Mesothelial cell of epicardium (in vitro differentiated cells): ENCODE measurements around the gene CPED1. TPM values are rescaled to one million over a fixed set of nuclear protein-coding genes. Genes with fewer than 3 reads are reported as not detected.
A peak's percentile ranks its signal among the peaks of the same experiment; 100 is the strongest.

ENCODE experiments used
- DNase-seq, 2 experiments: peaks; one replicate each; pipeline ENCODE4 v3.0.0; 2021; ENCODE audit warnings: low spot score in 2 of 2; ENCODE audit not compliant: unreplicated experiment in 2 of 2
- H3K27ac Mint-ChIP-seq: 2 replicates; pipeline ENCODE4 v1.8.0; 2021; ENCODE audit warnings: mixed read lengths
- H3K27me3 Mint-ChIP-seq: 2 replicates; pipeline ENCODE4 v1.8.0; 2021; ENCODE audit warnings: low read depth, mixed read lengths
- H3K36me3 Mint-ChIP-seq: 2 replicates; pipeline ENCODE4 v1.8.0; 2021; ENCODE audit warnings: mixed read lengths
- H3K4me1 Mint-ChIP-seq: 2 replicates; pipeline ENCODE4 v1.8.0; 2021; ENCODE audit warnings: mixed read lengths
- H3K4me3 Mint-ChIP-seq: 2 replicates; pipeline ENCODE4 v1.8.0; 2021; ENCODE audit warnings: mild to moderate bottlenecking, moderate library complexity, mixed read lengths
- H3K9me3 Mint-ChIP-seq: 2 replicates; pipeline ENCODE4 v1.8.0; 2021; ENCODE audit warnings: mixed read lengths
- CTCF ChIP-seq: fragments of 200-600 bp; sonication (generic); IDR thresholded peaks from one replicate; pipeline ENCODE4 v1.5.0; 2021; ENCODE audit warnings: antibody characterized with exemption; ENCODE audit not compliant: unreplicated experiment
- total RNA-seq: library from RNA; stranded (reverse); gene quantifications from 3 replicates; pipeline ENCODE4 v1.2.1, GENCODE V29; 2021

CPED1 gene
- total RNA-seq, 1 donor from 2014 or later, result 25.6 TPM

- Mint-ChIP-seq H3K27ac (no peak overlapping the region), H3K36me3 (no peaks in the 10 kb centered on the region), H3K4me1 (peaks cover 13% of the 10 kb centered on the region), H3K27me3 (no peaks in the 10 kb centered on the region), H3K9me3 (no peaks in the 10 kb centered on the region), H3K4me3 (no peak overlapping the region)
- no peak for DNase-seq
- TF ChIP-seq CTCF, result no peak
Observed at GRCh38 chr7:121133444-121133843, 144.9 kb downstream of the CPED1 start.

- no peak for TF ChIP-seq CTCF
- H3K27ac Mint-ChIP-seq, result no peak overlapping the region
- H3K9me3 Mint-ChIP-seq, result no peaks in the 10 kb centered on the region
- peaks cover 8% of the 10 kb centered on the region for H3K4me1 Mint-ChIP-seq
- H3K4me3 Mint-ChIP-seq, result no peak overlapping the region
- no peaks in the 10 kb centered on the region for H3K36me3 Mint-ChIP-seq
- no peak for DNase-seq
- no peaks in the 10 kb centered on the region for H3K27me3 Mint-ChIP-seq
Observed at GRCh38 chr7:121137580-121137979, 149.1 kb downstream of the CPED1 start.

- TF ChIP-seq CTCF, result no peak
- H3K4me1 Mint-ChIP-seq, result peaks cover 8% of the 10 kb centered on the region
- no peaks in the 10 kb centered on the region for H3K9me3 Mint-ChIP-seq
- no peaks in the 10 kb centered on the region for H3K36me3 Mint-ChIP-seq
- DNase-seq, result no peak
- H3K27me3 Mint-ChIP-seq, result no peaks in the 10 kb centered on the region
- no peak overlapping the region for H3K27ac Mint-ChIP-seq
- no peak overlapping the region for H3K4me3 Mint-ChIP-seq
Observed at GRCh38 chr7:121138262-121138933, 149.9 kb downstream of the CPED1 start.

DNA sequence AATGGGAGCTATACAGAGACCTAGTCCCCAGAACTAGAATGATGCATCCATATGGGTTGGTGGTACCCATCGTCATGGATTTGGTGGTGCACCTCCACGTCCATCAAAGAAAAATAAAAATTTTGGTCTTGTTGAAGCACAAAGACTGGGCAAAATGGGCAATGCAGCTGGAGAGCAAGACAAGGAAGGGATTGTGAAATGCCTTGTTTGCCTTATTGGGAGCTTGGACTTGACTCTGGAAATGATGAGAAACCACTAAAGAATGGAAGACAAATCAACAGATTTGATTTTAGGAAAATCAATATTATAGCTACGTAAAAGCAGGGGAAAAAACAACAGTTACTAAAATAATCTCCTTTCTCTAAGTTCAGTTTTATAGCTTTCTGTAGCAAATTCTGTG, 150.9 kb downstream of the CPED1 start:
- Mint-ChIP-seq H3K9me3 (no peaks in the 10 kb centered on the region), H3K27ac (no peak overlapping the region), H3K27me3 (no peaks in the 10 kb centered on the region), H3K4me3 (no peak overlapping the region), H3K4me1 (peaks cover 8% of the 10 kb centered on the region), H3K36me3 (no peaks in the 10 kb centered on the region)
- TF ChIP-seq CTCF, result no peak
- no peak for DNase-seq

DNA sequence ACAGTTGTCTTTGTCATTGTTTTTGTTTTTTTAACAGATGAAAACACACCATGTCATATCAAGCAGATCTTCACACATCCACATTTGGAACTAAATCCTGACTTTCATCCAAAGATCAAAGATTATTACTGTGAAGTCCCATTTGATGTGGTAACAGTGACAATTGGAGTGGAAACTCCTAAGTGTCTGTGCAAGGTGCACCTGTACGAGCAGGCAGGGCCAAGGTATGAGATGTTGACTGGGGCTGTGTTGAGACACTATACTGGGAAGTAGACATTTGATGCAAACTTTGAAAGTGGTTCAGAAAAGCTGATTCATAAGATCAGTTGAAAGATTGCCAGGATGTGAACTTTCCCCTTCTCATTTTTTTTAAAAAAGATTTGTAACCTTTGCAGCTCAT, 152.3 kb downstream of the CPED1 start:
- peaks cover 8% of the 10 kb centered on the region for H3K4me1 Mint-ChIP-seq
- DNase-seq, result no peak
- H3K9me3 Mint-ChIP-seq, result no peaks in the 10 kb centered on the region
- H3K4me3 Mint-ChIP-seq, result no peak overlapping the region
- no peak overlapping the region for H3K27ac Mint-ChIP-seq
- H3K27me3 Mint-ChIP-seq, result no peaks in the 10 kb centered on the region
- no peak for TF ChIP-seq CTCF
- H3K36me3 Mint-ChIP-seq, result no peaks in the 10 kb centered on the region

DNA sequence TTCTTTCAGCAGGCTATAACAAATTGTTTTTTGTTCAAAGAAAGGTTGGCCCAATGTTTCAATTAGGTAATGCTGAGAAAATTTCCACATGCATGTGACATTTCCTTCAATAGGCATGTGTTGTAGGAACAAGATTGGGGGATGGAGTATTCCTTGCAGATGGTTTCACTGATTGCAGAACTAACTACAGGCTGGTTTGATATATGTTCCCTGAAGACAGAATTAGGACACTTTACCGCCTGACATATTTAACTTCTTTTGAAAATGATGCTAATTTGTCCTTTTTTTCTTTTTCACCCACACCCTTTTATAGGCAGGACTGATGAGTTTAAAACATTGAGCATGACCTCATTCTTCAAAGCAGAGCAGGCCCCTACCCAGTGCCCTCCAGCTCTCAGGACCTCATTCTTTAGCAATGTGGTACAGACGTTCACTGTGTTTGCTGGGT, 163.3 kb downstream of the CPED1 start:
- Mint-ChIP-seq H3K9me3 (peaks cover 13% of the 10 kb centered on the region), H3K4me3 (no peak overlapping the region), H3K36me3 (peaks cover 1% of the 10 kb centered on the region), H3K27ac (peak overlapping the region; percentile 81), H3K4me1 (peaks cover 10% of the 10 kb centered on the region), H3K27me3 (peaks cover 2% of the 10 kb centered on the region)
- DNase-seq, result no peak
- no peak for TF ChIP-seq CTCF
